Right atrium auricular region (tissue), 2 donors: Measurements from ENCODE around the gene TRIM74. TPM values are rescaled to one million over a fixed set of nuclear protein-coding genes. Genes with fewer than 3 reads are reported as not detected.
"Not testable (repeated sequence)": the region's sequence is repeated elsewhere in the genome, so short reads cannot be mapped to it uniquely, and the experiment has no call there.

Experiments used
- DNase-seq: peaks from one replicate; pipeline ENCODE4 v3.0.0-alpha.2; 2019; ENCODE audit warnings: low spot score
- H3K27ac ChIP-seq, 2 donors: fragments of 200-600 bp; sonication (generic); 1 replicate in 1 of 2; 2 replicates in 1 of 2; pipeline ENCODE4 v1.5.1; 2016 to 2019
- H3K27me3 ChIP-seq, 2 donors: fragments of 200-600 bp; sonication (generic); one replicate each; pipeline versions ENCODE4 v1.5.1 to v1.6.0; 2017 to 2019
- H3K36me3 ChIP-seq: fragments of 200-600 bp; sonication (generic); one replicate; pipeline ENCODE4 v1.5.1; 2016
- H3K4me1 ChIP-seq, 2 donors: fragments of 200-600 bp; sonication (generic); one replicate each; pipeline versions ENCODE4 v1.5.1 to v1.6.0; 2017 to 2019
- H3K4me3 ChIP-seq, 2 donors: fragments of 200-600 bp; sonication (generic); 1 replicate in 1 of 2; 2 replicates in 1 of 2; pipeline ENCODE4 v1.5.1; 2017 to 2019; ENCODE audit warnings: mild to moderate bottlenecking in 1 of 2, moderate library complexity in 1 of 2
- H3K9me3 ChIP-seq, 2 donors: fragments of 200-600 bp; sonication (generic); one replicate each; pipeline ENCODE4 v1.5.1; 2019
- total RNA-seq, 2 donors: library from RNA; depleted of rRNA; stranded (reverse); fragments of >200 nt; gene quantifications; one replicate each; pipeline ENCODE4 v1.1.0, GENCODE V29; 2016

The TRIM74 gene
- total RNA-seq, 2 donors from 2014 or later, result not detected

- not testable (repeated sequence) for H3K27ac ChIP-seq, DNase-seq, H3K36me3 ChIP-seq, H3K9me3 ChIP-seq, H3K27me3 ChIP-seq, H3K4me1 ChIP-seq, H3K4me3 ChIP-seq
These were observed 422 bp upstream of the TRIM74 start for GRCh38 chr7:72969688-72970087.

- H3K36me3 ChIP-seq, H3K4me3 ChIP-seq, H3K27ac ChIP-seq, DNase-seq, H3K4me1 ChIP-seq, H3K27me3 ChIP-seq, H3K9me3 ChIP-seq: not testable (repeated sequence)
These were observed 2.4 kb downstream of the TRIM74 start for GRCh38 chr7:72966892-72967291.

- not testable (repeated sequence) for H3K36me3 ChIP-seq, H3K27ac ChIP-seq, H3K4me1 ChIP-seq, H3K27me3 ChIP-seq, H3K4me3 ChIP-seq, DNase-seq, H3K9me3 ChIP-seq
These were observed 3.9 kb downstream of the TRIM74 start for GRCh38 chr7:72965186-72965975.

- not testable (repeated sequence) for H3K4me1 ChIP-seq, H3K27me3 ChIP-seq, H3K27ac ChIP-seq, DNase-seq, H3K9me3 ChIP-seq, H3K4me3 ChIP-seq, H3K36me3 ChIP-seq
These were observed 6.2 kb downstream of the TRIM74 start for GRCh38 chr7:72963056-72963455.

- H3K36me3 ChIP-seq, H3K4me3 ChIP-seq, H3K4me1 ChIP-seq, H3K27me3 ChIP-seq, H3K9me3 ChIP-seq, H3K27ac ChIP-seq, DNase-seq: not testable (repeated sequence)
These were observed 8.0 kb downstream of the TRIM74 start for GRCh38 chr7:72961346-72961650.

GRCh38 chr7:72960626-72961345 is 8.5 kb downstream of the TRIM74 start:
- not testable (repeated sequence) for H3K27me3 ChIP-seq, H3K36me3 ChIP-seq, H3K4me3 ChIP-seq, H3K9me3 ChIP-seq, DNase-seq, H3K4me1 ChIP-seq, H3K27ac ChIP-seq

GRCh38 chr7:72960029-72960428 is 9.2 kb downstream of the TRIM74 start:
- H3K27me3 ChIP-seq, H3K4me3 ChIP-seq, H3K4me1 ChIP-seq, H3K9me3 ChIP-seq, H3K27ac ChIP-seq, DNase-seq, H3K36me3 ChIP-seq: not testable (repeated sequence)

- H3K4me3 ChIP-seq, result peak overlapping the region; percentile 47 to 48
- not testable (repeated sequence) for H3K9me3 ChIP-seq, DNase-seq, H3K27ac ChIP-seq, H3K27me3 ChIP-seq, H3K36me3 ChIP-seq, H3K4me1 ChIP-seq
These were observed 14.6 kb downstream of the TRIM74 start for GRCh38 chr7:72954563-72955198.

GRCh38 chr7:72953901-72954562 is 15.2 kb downstream of the TRIM74 start:
- not testable (repeated sequence) for H3K9me3 ChIP-seq, H3K27me3 ChIP-seq, H3K27ac ChIP-seq, DNase-seq, H3K36me3 ChIP-seq, H3K4me1 ChIP-seq
- peak overlapping the region; percentile 47 to 48 for H3K4me3 ChIP-seq

GRCh38 chr7:72950432-72950831 is 18.8 kb downstream of the TRIM74 start:
- H3K4me1 ChIP-seq, H3K27ac ChIP-seq: not testable (repeated sequence)

GRCh38 chr7:72949686-72950085 is 19.6 kb downstream of the TRIM74 start:
- H3K27ac ChIP-seq, H3K4me3 ChIP-seq, H3K9me3 ChIP-seq, H3K27me3 ChIP-seq, DNase-seq, H3K4me1 ChIP-seq: not testable (repeated sequence)
- peaks cover 12% of the 10 kb centered on the region for H3K36me3 ChIP-seq

More at GRCh38 chr7:72950432-72950831, 18.8 kb downstream of the TRIM74 start:
- not testable (repeated sequence) for H3K4me3 ChIP-seq, H3K27me3 ChIP-seq, H3K9me3 ChIP-seq, DNase-seq
- H3K36me3 ChIP-seq, result peaks cover 12% of the 10 kb centered on the region

- not testable (repeated sequence) for H3K4me3 ChIP-seq, H3K27me3 ChIP-seq, DNase-seq, H3K9me3 ChIP-seq, H3K27ac ChIP-seq, H3K4me1 ChIP-seq
- H3K36me3 ChIP-seq, result peaks cover 12% of the 10 kb centered on the region
These were observed 20.0 kb downstream of the TRIM74 start for GRCh38 chr7:72949276-72949675.

GRCh38 chr7:72948714-72949113 is 20.6 kb downstream of the TRIM74 start:
- not testable (repeated sequence) for DNase-seq, H3K27ac ChIP-seq, H3K27me3 ChIP-seq, H3K4me1 ChIP-seq, H3K4me3 ChIP-seq, H3K9me3 ChIP-seq
- H3K36me3 ChIP-seq, result peaks cover 14% of the 10 kb centered on the region

GRCh38 chr7:72946130-72946745 is 23.0 kb downstream of the TRIM74 start:
- H3K9me3 ChIP-seq, H3K4me3 ChIP-seq, H3K27ac ChIP-seq, H3K4me1 ChIP-seq, DNase-seq, H3K27me3 ChIP-seq: not testable (repeated sequence)
- peaks cover 17% of the 10 kb centered on the region for H3K36me3 ChIP-seq
